ENCODE data around the gene MKLN1. TPM values are rescaled to one million over a fixed set of nuclear protein-coding genes. Genes with fewer than 3 reads are reported as not detected.

MKLN1 gene
- total and polyA plus RNA-seq, 7 donors = 14.7 to 70.8 (median 42.9) TPM

- no peak overlapping the region for H3K27ac ChIP-seq
- intact Hi-C loops (cut with DNase I) = loop anchor here (1.0 to 2.0 kb wide), 2 partner anchors 147 kb away; no protein-coding TSS in a partner anchor
- H3K4me1 ChIP-seq = peaks cover 25% of the 10 kb centered on the region
- 14 to 16% (median 15%) methylated on average over 14 of the region's 14 CpGs for WGBS, 3 donors
- H3K9me3 ChIP-seq = no peaks in the 10 kb centered on the region
- H3K36me3 ChIP-seq (ENCODE audit: insufficient read depth in 1 of 2, low read depth in 1 of 2) = peaks cover 0 to 27% of the 10 kb centered on the region in 2 donors
- peak; percentile 96 for TF ChIP-seq CTCF (IDR thresholded peaks at IDR 0.05)
- no peaks in the 10 kb centered on the region for H3K27me3 ChIP-seq (ENCODE audit: insufficient read depth in 3 of 3, low read length in 2 of 3)
- H3K4me3 ChIP-seq = no peak overlapping the region
- ATAC-seq = peak; percentile 81 to 85 (median 82)
- DNase-seq = peak; percentile 84 to 92
These were observed 180.1 kb downstream of the MKLN1 start for GRCh38 chr7:131507592-131508331.

GRCh38 chr7:131508754-131509486 is 181.2 kb downstream of the MKLN1 start:
- Histone ChIP-seq H3K27ac (no peak overlapping the region), H3K4me1 (peaks cover 18% of the 10 kb centered on the region), H3K9me3 (no peaks in the 10 kb centered on the region), H3K27me3 (ENCODE audit: insufficient read depth in 3 of 3, low read length in 2 of 3) (no peaks in the 10 kb centered on the region), H3K4me3 (no peak overlapping the region), H3K36me3 (ENCODE audit: insufficient read depth in 1 of 2, low read depth in 1 of 2) (peaks cover 0 to 23% of the 10 kb centered on the region in 2 donors)
- intact Hi-C loops (cut with DNase I) = loop anchor here (1.0 to 2.0 kb wide), 2 partner anchors 145 to 146 kb away; no protein-coding TSS in a partner anchor
- ATAC-seq (no peak), DNase-seq (no peak)
- no peak for TF ChIP-seq CTCF (IDR thresholded peaks at IDR 0.05)
- WGBS, 3 donors = 69 to 84% (median 74%) methylated on average over 10 of the region's 10 CpGs

GRCh38 chr7:131509781-131510180 is 182.1 kb downstream of the MKLN1 start:
- WGBS, 3 donors = 92 to 97% (median 93%) methylated on average over 8 of the region's 8 CpGs
- peaks cover 0 to 20% of the 10 kb centered on the region in 2 donors for H3K36me3 ChIP-seq (ENCODE audit: insufficient read depth in 1 of 2, low read depth in 1 of 2)
- TF ChIP-seq CTCF (IDR thresholded peaks at IDR 0.05) = no peak
- H3K4me1 ChIP-seq = peaks cover 17% of the 10 kb centered on the region
- H3K27ac ChIP-seq = no peak overlapping the region
- no peaks in the 10 kb centered on the region for H3K9me3 ChIP-seq
- DNase-seq (no peak), ATAC-seq (no peak)
- H3K4me3 ChIP-seq = no peak overlapping the region
- H3K27me3 ChIP-seq (ENCODE audit: insufficient read depth in 3 of 3, low read length in 2 of 3) = no peaks in the 10 kb centered on the region
- intact Hi-C loops (cut with DNase I) = loop anchor here in 1 of 2 donors (2.0 kb wide), 1 partner anchor 145 kb away; no protein-coding TSS in a partner anchor

- Histone ChIP-seq H3K4me3 (no peak overlapping the region), H3K27ac (peak overlapping the region; percentile 60), H3K36me3 (ENCODE audit: insufficient read depth in 1 of 2, low read depth in 1 of 2) (peaks cover 0 to 10% of the 10 kb centered on the region in 2 donors), H3K9me3 (no peaks in the 10 kb centered on the region), H3K4me1 (peaks cover 17% of the 10 kb centered on the region), H3K27me3 (ENCODE audit: insufficient read depth in 3 of 3, low read length in 2 of 3) (no peaks in the 10 kb centered on the region)
- DNase-seq (no peak), ATAC-seq (no peak)
- 83 to 86% (median 83%) methylated on average over 9 of the region's 9 CpGs for WGBS, 3 donors
- intact Hi-C loops (cut with DNase I) = no loop called here
- no peak for TF ChIP-seq CTCF (IDR thresholded peaks at IDR 0.05)
These were observed 183.4 kb downstream of the MKLN1 start for GRCh38 chr7:131511071-131511470.
